ENCODE results near the gene C9orf152.

The C9orf152 gene

GRCh38 chr9:110197330-110198187, 10.4 kb downstream of the C9orf152 start:
- peak; percentile 39 for TF ChIP-seq CTCF (conservative IDR thresholded peaks at IDR 0.05)
- H3K27ac ChIP-seq: peak overlapping the region; percentile 94

GRCh38 chr9:110196084-110196499, 11.9 kb downstream of the C9orf152 start:
- H3K27ac ChIP-seq: peak overlapping the region; percentile 94

GRCh38 chr9:110192531-110193261, 15.3 kb downstream of the C9orf152 start:
- no peak for TF ChIP-seq CTCF (conservative IDR thresholded peaks at IDR 0.05)
- H3K27ac ChIP-seq: peak overlapping the region; percentile 94

- no peak for TF ChIP-seq CTCF (conservative IDR thresholded peaks at IDR 0.05)
- H3K27ac ChIP-seq: peak overlapping the region; percentile 94; the same call in 1 of the 2 replicates
Measured at GRCh38 chr9:110191615-110192014, 16.3 kb downstream of the C9orf152 start.

- no peak for TF ChIP-seq CTCF (conservative IDR thresholded peaks at IDR 0.05)
- H3K27ac ChIP-seq: peak overlapping the region; percentile 94
Measured at GRCh38 chr9:110189559-110190320, 18.2 kb downstream of the C9orf152 start.

- TF ChIP-seq CTCF (conservative IDR thresholded peaks at IDR 0.05): no peak
- peak overlapping the region; percentile 94 for H3K27ac ChIP-seq
Measured at GRCh38 chr9:110188991-110189390, 19.0 kb downstream of the C9orf152 start.

- peak overlapping the region; percentile 94 for H3K27ac ChIP-seq
- TF ChIP-seq CTCF (conservative IDR thresholded peaks at IDR 0.05): no peak
Measured at GRCh38 chr9:110188101-110188500, 19.9 kb downstream of the C9orf152 start.

Measured in VCaP (cell line).